Astrocyte of the spinal cord (primary cell): ENCODE data around the gene MYBPH.

Experiments used
- DNase-seq: peaks from one replicate; pipeline ENCODE4 v3.0.0; 2011; ENCODE audit warnings: low read depth, low spot score
- H3K4me3 ChIP-seq: 2 replicates; pipeline ENCODE4 v1.5.1; 2011; ENCODE audit warnings: low read depth, mild to moderate bottlenecking, low read length, moderate library complexity
- CTCF ChIP-seq: IDR thresholded peaks from 2 replicates; pipeline ENCODE4 v1.5.1; 2012; ENCODE audit warnings: low read depth, mild to moderate bottlenecking, low read length, inconsistent platforms
- in situ Hi-C: cut with HindIII; loops from 2 replicates; pipeline ENCODE4 v1.10.0; 2017; ENCODE audit warnings: low sequenced_read_pairs

The MYBPH gene

DNA sequence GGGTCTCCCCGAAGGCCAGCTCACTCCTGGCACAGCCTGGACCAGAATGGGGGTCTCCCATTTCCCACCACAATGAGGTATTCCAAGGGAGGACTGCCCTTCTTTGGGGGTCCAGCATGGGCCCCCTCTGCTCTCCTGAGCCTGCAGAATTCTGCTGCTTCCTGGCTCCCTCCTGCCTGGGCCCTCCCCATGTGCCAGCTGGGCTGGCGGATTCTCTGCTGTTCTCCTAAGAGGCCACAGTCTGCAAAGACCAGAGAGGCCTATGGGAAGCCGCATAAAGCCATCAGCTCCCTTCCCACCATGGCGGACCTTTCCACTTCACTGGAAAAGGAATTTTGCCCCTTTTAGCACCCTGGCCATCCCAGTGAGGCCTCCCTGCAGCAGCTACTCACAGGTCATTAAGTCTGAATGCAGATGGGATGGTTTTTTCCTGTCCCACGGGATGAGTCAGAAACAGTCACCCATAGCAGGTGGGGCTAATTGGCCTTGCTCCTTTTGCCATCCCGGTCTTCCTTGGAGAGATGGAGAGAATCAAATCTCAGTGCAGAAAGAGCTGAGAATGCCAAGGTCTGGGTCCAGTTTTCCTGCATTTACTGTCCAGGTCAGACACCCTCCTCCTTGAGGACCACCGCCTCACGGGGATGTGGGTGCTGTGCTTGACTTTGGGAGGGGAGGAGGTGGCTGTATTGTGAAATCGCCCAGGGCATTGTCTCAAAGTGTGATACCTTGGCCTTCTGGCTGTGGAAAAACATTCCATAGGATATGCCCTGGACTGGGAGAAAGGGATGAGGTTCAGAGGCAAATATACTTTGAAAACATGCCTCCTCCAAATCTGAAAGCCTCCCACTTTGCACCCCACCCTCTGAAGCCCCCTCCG lies 23.2 kb downstream of the MYBPH start:
- in situ Hi-C loops, result no loop called here
- TF ChIP-seq CTCF, result no peak
- DNase-seq, result peak; percentile 75
- no peak overlapping the region for H3K4me3 ChIP-seq

GRCh38 chr1:203151362-203152157 lies 24.1 kb downstream of the MYBPH start:
- H3K4me3 ChIP-seq, result no peak overlapping the region
- TF ChIP-seq CTCF, result no peak
- in situ Hi-C loops, result no loop called here
- DNase-seq, result no peak

- no peak overlapping the region for H3K4me3 ChIP-seq
- in situ Hi-C loops, result no loop called here
- no peak for TF ChIP-seq CTCF
- no peak for DNase-seq
Observed at GRCh38 chr1:203150511-203151297, 24.9 kb downstream of the MYBPH start.

- DNase-seq, result no peak
- in situ Hi-C loops, result no loop called here
Observed at GRCh38 chr1:203149188-203149840, 26.3 kb downstream of the MYBPH start.

DNA sequence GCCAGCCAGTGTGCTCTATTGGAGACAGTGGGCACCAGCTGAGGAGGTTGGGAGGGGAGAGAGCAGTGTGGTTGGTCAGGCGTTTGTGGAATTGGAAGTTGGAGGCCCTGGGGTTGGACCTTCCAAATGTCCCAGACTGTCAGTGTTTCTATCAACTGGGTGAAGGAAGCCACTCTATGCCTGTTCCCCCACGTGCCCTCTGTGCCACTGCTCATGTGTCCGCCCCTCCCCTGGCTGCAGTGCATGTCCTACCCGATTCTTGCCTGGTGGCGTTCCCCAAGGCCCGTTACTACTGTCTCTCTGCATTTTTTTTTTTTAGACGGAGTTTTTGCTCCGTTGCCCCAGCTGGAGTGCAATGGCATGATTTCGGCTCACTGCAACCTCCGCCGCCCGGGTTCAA lies 27.0 kb downstream of the MYBPH start:
- no peak for TF ChIP-seq CTCF
- in situ Hi-C loops, result no loop called here
- H3K4me3 ChIP-seq, result no peak overlapping the region
- DNase-seq, result no peak

More at GRCh38 chr1:203149188-203149840, 26.3 kb downstream of the MYBPH start:
- H3K4me3 ChIP-seq, result no peak overlapping the region
- no peak for TF ChIP-seq CTCF

DNA sequence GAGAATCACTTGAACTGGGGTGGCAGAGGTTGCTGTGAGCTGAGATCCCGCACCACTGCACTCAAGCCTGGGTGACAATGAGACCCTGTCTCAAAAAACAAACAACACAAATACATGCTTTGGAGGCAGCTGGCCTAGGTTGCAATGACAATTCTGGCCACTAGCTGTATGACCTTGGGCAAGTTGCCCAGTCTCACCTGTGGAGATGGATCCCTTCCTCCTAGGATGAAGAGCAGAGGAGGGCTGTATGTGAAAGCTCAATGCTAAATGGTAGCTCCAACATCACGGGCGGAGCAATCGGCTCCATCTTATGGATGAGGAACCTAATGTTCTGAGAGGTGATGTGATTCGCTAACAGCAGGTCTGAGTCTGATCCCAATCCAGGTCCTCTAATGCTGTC lies 27.5 kb downstream of the MYBPH start:
- no peak overlapping the region for H3K4me3 ChIP-seq
- DNase-seq, result no peak
- peak; percentile 37 for TF ChIP-seq CTCF
- in situ Hi-C loops, result no loop called here
